WERI-Rb-1 (cell line): ENCODE results near the gene MED14.
"Not testable (repeated sequence)": the region's sequence is repeated elsewhere in the genome, so short reads cannot be mapped to it uniquely, and the experiment has no call there.

Experiments
- DNase-seq: peaks from one replicate; pipeline ENCODE4 v3.0.0-alpha.2; 2020
- H3K27ac ChIP-seq: fragments of 250-450 bp; sonication (Bioruptor Pico); 2 replicates; pipeline ENCODE4 v1.5.1; 2020; ENCODE audit warnings: mild to moderate bottlenecking, moderate library complexity
- H3K27me3 ChIP-seq: fragments of 250-450 bp; sonication (Bioruptor Pico); 2 replicates; pipeline ENCODE4 v1.5.1; 2021; ENCODE audit warnings: mild to moderate bottlenecking, low read depth, moderate library complexity; ENCODE audit not compliant: insufficient read depth, severe bottlenecking
- H3K36me3 ChIP-seq: fragments of 250-450 bp; sonication (Bioruptor Pico); 2 replicates; pipeline ENCODE4 v1.5.1; 2020; ENCODE audit warnings: mild to moderate bottlenecking, moderate library complexity
- H3K4me3 ChIP-seq: 2 replicates; pipeline ENCODE4 v1.5.1; 2011; ENCODE audit warnings: low read depth, mild to moderate bottlenecking, control low read depth, low read length
- H3K9me3 ChIP-seq: fragments of 250-450 bp; sonication (Bioruptor Pico); 2 replicates; pipeline ENCODE4 v1.5.1; 2021; ENCODE audit warnings: mild to moderate bottlenecking, moderate library complexity; ENCODE audit not compliant: severe bottlenecking
- CTCF ChIP-seq: IDR thresholded peaks from 2 replicates; pipeline ENCODE4 v1.5.1; 2011; ENCODE audit warnings: low read depth, mild to moderate bottlenecking, control low read depth, inconsistent platforms, low read length

MED14 gene

GRCh38 chrX:40736170-40736505 is 796 bp upstream of the MED14 start:
- peaks cover 12% of the 10 kb centered on the region for H3K36me3 ChIP-seq
- H3K4me3 ChIP-seq, result peak overlapping the region; percentile 99
- no peaks in the 10 kb centered on the region for H3K27me3 ChIP-seq
- no peaks in the 10 kb centered on the region for H3K9me3 ChIP-seq
- peak overlapping the region; percentile 90 for H3K27ac ChIP-seq
- no peak for TF ChIP-seq CTCF
- DNase-seq, result no peak

DNA sequence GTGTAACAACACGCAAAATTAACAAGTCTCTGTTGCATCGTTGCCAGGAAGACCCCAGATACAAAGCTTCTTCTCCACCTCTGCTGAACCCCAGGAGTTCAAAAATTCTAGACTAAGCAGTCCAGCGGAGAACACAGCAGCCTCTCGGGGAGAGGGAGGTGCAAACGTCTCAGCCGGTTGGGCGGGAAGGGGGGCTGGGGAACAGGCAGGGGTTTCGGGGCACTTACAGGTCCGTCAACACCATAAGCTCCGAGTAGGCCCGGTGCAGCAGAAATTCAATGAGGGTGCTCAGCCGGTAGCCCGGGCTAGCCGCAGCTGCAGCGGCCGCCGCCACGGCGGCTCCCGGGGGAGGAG is 394 bp downstream of the MED14 start:
- no peak for TF ChIP-seq CTCF
- Histone ChIP-seq H3K9me3 (no peaks in the 10 kb centered on the region), H3K27ac (peak overlapping the region; percentile 90), H3K4me3 (peak overlapping the region; percentile 99), H3K36me3 (peaks cover 12% of the 10 kb centered on the region), H3K27me3 (no peaks in the 10 kb centered on the region)
- DNase-seq, result peak; percentile 49

- Histone ChIP-seq H3K36me3 (peaks cover 12% of the 10 kb centered on the region), H3K9me3 (no peaks in the 10 kb centered on the region), H3K4me3 (peak overlapping the region; percentile 99; the same call in 1 of the 2 replicates), H3K27me3 (no peaks in the 10 kb centered on the region), H3K27ac (no peak overlapping the region)
- no peak for TF ChIP-seq CTCF
- no peak for DNase-seq
Measured at GRCh38 chrX:40733706-40734105, 1.6 kb downstream of the MED14 start.

DNA sequence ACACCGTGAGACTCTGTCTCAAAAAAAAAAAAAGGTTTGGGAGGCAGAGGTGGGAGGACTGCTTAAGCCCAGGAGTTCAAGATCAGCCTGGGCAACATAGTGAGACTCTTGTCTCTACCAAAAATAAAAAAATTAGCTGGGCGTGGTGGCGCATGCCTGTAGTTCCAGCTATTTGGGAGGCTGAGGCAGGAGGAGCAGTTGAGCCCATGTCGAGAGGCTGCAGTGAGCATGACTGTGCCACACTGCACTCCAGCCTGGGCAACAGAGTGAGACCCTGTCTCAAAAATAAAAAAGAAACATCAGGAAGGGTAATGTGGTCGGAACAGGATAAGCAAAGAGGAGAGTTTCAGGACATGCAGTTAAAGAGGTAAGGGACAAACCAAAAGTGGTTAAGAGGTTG is 2.8 kb downstream of the MED14 start:
- H3K36me3 ChIP-seq, result peaks cover 18% of the 10 kb centered on the region
- not testable (repeated sequence) for H3K4me3 ChIP-seq, H3K9me3 ChIP-seq, DNase-seq, H3K27ac ChIP-seq, H3K27me3 ChIP-seq

DNA sequence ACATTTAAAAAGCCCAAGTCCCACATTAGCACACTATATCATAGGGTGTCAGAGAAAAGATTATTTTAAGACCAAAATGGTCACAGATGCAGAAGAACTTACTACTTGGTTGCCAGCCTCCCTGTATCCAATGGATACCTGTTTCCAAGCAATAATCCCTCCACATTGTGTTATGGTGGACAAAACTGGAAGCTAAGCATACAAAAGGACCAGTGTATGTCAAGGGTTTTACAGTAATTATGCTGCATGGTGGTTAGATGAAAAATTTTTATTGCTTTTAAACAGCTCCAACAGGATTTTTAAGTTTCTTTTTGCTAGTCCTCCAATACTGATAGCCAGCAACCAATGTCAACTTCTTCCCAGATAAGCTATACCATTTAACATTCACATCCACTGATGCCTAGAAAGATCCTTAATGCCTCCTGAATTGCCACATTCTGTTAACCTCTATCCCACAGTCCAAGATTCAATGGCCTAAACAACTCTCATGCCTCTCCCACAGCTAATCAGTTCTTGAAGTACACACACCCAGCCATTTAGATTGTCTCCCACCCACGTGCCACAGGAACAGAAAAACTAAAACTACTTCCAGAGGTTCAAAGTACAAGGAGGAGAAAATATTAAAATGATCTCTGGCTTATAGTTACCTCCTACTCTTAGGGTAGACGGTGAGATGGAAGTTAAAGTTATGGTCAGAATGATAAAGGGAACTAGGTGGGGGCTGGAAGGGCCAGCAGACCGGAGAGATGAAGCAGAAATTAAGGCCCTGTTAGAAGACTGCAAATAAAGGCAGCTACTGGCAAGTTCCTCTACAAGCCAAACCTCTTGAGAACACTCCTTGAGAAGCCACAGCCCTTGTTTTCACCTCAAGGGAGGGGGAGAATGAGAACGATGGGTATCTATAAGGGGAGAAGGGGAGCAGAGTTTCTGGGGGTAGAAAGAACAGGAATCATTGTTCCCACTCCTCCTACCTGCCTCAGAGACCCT is 5.5 kb downstream of the MED14 start:
- Histone ChIP-seq H3K36me3 (peaks cover 27% of the 10 kb centered on the region), H3K27ac (no peak overlapping the region), H3K4me3 (no peak overlapping the region), H3K27me3 (no peaks in the 10 kb centered on the region), H3K9me3 (no peaks in the 10 kb centered on the region)
- no peak for DNase-seq
- no peak for TF ChIP-seq CTCF

DNA sequence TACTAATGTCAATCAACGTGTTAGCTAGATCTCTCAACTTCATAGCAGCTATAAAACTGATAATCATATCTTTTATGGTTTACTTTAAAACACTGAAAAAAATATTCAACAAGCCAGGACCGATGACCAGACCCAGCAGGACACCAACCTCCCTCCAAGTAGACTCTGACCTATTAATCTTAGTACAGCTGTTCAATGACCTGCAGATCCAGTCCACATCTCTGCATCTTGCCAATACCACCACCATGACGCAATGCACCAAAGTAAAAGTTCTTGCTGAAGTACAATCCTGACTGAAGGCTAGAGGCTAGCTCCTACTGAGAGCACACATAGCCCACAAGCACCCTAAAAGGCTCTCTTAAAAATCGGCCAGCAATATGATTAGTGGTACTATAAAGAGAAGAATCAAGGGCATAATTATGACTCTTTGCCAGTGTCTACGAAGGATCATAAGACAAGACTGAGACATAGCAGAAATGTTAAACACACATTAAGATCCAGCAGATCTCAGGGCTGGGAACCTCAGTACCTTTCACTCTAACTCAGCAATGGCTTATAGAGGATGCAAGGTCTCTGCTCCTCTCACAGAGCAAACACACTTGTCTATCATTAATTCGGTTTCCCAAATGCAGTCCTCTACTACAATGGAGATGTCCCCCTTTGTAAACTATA is 7.6 kb downstream of the MED14 start:
- H3K36me3 ChIP-seq, result peaks cover 28% of the 10 kb centered on the region
- H3K27ac ChIP-seq, result no peak overlapping the region
- no peak for TF ChIP-seq CTCF
- no peaks in the 10 kb centered on the region for H3K9me3 ChIP-seq
- H3K4me3 ChIP-seq, result no peak overlapping the region
- no peak for DNase-seq
- no peaks in the 10 kb centered on the region for H3K27me3 ChIP-seq
